GM10266 (cell line): ENCODE results near the gene ZNF836.

ENCODE experiments used
- DNase-seq: peaks from one replicate; pipeline ENCODE4 v3.0.0; 2012; ENCODE audit errors: extremely low spot score
- TF ChIP-seq, protein P1 (sequence below): IDR thresholded peaks from 2 replicates; pipeline ENCODE4 v1.5.1; 2012; ENCODE audit warnings: mild to moderate bottlenecking, low read depth; ENCODE audit not compliant: control insufficient read depth, insufficient read depth; ENCODE audit errors: missing control alignments

ZNF836 gene

DNA sequence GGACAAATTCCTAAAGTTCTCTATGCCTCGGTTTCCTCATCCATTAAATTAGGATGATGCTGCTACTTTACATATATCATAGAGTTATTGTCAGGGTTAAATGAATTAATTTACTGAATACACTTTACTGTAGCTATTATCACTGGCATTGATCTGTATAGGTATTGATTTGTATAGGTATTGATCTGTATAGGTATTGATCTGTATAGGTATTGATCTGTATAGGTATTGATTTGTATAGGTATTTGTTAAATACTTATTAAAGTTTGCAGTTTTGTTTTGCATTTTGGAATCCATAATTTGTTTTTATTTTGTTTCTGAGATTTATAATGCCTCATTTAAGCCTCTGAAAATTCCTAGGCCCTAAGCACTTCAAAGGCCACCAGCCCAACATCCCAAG is 16.0 kb upstream of the ZNF836 start:
- TF ChIP-seq, protein P1, sequence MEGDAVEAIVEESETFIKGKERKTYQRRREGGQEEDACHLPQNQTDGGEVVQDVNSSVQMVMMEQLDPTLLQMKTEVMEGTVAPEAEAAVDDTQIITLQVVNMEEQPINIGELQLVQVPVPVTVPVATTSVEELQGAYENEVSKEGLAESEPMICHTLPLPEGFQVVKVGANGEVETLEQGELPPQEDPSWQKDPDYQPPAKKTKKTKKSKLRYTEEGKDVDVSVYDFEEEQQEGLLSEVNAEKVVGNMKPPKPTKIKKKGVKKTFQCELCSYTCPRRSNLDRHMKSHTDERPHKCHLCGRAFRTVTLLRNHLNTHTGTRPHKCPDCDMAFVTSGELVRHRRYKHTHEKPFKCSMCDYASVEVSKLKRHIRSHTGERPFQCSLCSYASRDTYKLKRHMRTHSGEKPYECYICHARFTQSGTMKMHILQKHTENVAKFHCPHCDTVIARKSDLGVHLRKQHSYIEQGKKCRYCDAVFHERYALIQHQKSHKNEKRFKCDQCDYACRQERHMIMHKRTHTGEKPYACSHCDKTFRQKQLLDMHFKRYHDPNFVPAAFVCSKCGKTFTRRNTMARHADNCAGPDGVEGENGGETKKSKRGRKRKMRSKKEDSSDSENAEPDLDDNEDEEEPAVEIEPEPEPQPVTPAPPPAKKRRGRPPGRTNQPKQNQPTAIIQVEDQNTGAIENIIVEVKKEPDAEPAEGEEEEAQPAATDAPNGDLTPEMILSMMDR = no peak
- no peak for DNase-seq

DNA sequence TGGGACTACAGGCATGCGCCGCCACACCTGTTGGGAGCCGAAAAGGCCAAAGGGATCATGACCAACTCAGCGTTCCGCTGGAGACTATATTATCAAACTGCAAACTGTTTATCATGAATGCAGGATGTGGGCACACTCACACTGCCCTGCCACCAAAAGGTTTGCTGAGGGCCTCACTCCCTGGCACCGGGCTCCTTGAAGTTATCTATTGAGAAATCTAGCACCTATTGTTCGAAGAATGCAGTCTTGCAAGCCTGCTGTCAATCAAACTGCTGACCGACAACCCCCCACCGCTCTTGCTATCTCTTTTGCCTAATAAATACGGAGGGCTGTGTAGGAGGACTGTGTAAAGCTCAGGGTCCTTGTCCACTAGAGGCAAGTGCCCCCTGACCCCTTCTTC is 5.2 kb upstream of the ZNF836 start:
- DNase-seq = no peak
- TF ChIP-seq, protein P1 = no peak

DNA sequence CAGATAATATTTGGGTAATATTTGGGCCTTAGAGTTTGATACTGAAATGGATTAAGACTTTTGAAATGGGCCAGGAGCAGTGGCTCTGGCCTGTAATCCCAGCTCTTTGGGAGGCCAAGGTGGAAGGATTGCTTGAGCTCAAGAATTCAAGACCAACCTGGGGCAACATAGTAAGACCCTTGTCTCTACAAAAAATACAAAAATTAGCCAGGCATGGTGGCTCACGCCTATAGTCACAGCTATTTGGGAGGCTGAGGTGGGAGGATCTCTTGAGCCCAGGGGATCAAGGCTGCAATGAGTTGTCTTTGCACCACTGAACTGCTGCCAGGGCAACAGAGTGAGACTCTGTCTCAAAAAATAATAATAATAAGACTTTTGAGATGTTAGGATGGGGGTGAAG is 926 bp upstream of the ZNF836 start:
- TF ChIP-seq, protein P1 = no peak
- DNase-seq = no peak

DNA sequence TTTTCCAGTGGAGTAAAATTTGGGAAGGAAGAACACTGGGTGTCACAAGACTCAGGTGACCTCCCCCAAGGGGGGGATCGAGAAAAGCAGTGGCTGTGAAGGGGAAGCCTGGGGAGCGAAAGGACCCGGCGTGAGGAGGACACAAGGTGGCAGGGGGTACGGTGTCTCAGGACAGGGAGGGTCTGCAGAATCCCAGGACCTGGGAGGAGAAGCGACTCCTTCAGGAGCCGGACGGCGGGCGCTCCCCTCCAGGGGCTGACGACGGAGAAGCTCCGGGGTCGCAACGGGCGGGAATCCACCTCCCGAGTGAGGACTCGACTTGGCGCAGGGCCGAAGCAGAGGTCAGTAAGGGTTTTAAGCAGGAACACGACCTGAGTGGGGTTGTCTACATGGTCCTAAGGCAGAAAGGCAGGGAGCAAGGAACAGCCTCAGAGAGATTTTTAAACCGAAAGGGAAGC is 529 bp downstream of the ZNF836 start:
- DNase-seq = peak; percentile 19
- TF ChIP-seq, protein P1 = no peak

- DNase-seq = no peak
- TF ChIP-seq, protein P1 = no peak
These were observed 1.1 kb downstream of the ZNF836 start for GRCh38 chr19:52170304-52170703.

DNA sequence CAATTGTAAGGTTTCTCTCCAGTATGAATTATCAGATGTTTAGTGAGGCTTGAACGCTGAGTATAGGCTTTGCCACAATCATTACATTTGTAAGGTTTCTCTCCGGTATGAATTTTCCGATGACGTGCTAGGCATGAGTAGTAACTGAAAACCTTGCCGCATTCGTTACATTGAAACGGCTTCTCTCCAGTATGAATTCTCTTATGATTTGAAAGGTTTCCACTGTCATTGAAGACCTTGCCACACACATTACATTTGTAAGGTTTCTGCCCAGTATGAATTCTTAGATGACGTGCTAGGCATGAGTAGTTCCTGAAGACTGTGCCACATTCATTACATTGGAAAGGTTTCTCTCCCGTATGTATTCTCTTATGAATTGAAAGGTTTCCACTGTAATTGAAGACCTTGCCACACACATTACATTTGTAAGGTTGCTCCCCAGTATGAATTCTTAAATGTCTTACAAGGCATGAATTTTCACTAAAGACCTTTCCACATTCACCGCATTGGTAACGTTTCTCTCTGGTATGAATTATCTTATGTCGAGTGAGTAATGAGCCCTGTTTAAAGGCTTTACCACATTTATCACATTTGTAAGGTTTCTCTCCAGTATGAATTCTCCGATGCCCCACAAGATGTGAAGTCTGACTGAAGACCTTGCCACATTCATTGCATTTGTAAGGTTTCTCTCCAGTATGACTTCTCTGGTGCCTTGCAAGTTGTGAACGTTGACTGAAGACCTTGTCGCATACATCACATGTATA is 15.6 kb downstream of the ZNF836 start:
- no peak for DNase-seq
- TF ChIP-seq, protein P1 = no peak

GRCh38 chr19:52148256-52148655 is 23.2 kb downstream of the ZNF836 start:
- TF ChIP-seq, protein P1 = no peak
- DNase-seq = no peak
